ENCODE measurements around the gene MUC3A.
"Not testable (repeated sequence)": the region's sequence is repeated elsewhere in the genome, so short reads cannot be mapped to it uniquely, and the experiment has no call there.

MUC3A gene, protein sequence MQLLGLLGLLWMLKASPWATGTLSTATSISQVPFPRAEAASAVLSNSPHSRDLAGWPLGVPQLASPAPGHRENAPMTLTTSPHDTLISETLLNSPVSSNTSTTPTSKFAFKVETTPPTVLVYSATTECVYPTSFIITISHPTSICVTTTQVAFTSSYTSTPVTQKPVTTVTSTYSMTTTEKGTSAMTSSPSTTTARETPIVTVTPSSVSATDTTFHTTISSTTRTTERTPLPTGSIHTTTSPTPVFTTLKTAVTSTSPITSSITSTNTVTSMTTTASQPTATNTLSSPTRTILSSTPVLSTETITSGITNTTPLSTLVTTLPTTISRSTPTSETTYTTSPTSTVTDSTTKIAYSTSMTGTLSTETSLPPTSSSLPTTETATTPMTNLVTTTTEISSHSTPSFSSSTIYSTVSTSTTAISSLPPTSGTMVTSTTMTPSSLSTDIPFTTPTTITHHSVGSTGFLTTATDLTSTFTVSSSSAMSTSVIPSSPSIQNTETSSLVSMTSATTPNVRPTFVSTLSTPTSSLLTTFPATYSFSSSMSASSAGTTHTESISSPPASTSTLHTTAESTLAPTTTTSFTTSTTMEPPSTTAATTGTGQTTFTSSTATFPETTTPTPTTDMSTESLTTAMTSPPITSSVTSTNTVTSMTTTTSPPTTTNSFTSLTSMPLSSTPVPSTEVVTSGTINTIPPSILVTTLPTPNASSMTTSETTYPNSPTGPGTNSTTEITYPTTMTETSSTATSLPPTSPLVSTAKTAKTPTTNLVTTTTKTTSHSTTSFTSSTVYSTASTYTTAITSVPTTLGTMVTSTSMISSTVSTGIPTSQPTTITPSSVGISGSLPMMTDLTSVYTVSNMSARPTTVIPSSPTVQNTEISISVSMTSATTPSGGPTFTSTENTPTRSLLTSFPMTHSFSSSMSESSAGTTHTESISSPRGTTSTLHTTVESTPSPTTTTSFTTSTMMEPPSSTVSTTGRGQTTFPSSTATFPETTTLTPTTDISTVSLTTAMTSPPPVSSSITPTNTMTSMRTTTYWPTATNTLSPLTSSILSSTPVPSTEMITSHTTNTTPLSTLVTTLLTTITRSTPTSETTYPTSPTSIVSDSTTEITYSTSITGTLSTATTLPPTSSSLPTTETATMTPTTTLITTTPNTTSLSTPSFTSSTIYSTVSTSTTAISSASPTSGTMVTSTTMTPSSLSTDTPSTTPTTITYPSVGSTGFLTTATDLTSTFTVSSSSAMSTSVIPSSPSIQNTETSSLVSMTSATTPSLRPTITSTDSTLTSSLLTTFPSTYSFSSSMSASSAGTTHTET (N-terminal part only)

DNA sequence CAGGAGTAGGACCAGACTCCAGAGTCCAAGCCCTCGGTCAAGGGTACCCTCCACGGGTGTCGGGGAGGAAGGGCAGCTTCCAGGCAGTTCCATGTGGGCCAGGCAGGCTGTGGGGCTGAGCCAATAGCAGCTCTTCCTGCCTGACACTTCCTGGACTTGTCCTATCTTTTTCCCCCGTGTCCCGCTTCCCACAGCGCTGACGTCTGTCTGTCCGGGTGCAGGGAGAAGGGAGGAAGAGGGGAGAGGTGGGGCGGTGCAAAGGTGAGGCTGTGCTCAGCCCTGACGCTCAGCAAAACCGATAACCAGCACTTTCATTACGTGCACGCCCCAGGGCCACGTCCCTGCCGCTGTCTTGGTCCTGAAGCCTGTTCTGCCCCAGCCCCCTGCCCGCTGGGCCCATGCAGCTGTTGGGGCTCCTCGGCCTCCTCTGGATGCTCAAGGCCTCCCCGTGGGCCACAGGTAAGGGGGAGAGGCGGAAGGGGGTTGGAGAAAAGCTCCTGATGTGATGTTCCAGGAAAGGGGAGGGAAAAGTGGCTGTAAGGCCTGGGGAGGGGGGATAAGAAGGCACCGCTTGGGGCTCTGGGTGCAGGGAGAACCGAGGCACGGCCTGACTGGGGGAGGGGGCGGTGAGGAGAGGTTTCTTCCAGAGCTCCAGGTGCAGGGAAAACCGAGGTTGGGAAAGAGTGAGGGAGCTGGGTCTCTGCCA lies at the start of gene MUC3A:
TSS of gene MUC3A (plus strand) at position 308 of the 706 bp plus-strand sequence. CDS start at position 399, 91 bp downstream.
- DNase-seq, result no peak

DNA sequence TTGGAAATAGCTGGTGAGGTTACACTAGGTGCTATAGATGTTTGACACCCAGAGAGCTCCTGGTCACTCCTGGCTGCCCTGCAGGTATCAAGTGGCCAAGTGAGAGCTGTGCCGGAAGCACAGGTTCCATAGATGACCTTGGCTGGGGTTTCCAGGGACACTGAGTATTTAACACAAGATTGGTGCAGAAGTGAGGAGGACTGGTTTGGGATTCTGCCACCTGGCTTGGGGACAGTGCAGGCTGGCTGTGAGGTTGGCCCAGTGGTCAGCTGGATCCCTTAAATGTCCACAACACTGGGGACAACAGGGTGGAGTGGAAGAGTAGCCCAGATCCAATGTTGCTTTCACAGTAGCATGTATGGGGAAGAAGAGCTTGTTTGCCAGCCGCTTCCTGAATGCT lies 48.4 kb upstream of the MUC3A start:
- DNase-seq, result no peak

DNA sequence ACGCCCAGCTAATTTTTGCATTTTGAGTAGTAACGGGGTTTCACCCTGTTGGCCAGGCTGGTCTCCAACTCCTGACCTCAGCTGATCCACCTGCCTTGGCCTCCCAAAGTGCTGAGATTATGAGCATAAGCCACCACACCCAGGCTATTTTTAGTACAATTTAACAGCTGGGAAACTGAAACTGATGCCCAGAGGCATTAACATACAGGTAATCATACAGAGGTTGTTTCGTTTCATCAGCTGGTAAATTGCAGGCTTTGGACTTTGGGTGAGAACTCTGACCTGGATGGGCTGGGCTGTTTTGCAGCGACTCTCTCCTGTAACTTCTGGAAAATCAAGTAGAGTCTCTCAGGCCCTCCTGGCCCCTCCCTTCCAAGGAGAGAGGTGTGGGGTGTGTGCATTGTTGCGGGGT lies 47.4 kb upstream of the MUC3A start:
- no peak for DNase-seq

DNA sequence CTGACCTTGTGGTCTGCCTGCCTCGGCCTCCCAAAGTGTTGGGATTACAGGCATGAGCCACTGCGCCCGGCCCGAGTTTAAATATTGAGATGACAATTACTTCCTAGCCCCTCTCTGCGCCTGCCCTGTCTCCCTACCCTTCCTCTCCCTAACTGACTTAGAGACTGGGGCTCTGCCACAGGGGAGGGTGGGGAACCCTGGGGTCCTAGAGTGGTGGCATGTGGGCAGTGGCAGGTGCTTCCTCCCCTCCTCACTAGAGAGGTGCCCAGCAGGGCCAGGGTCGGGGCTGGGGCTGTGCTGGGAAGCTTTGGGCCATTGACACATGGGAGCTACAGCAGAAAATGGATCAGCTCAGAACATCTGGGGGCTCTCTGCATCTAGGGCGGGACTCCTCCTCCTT lies 46.7 kb upstream of the MUC3A start:
- DNase-seq, result no peak

DNA sequence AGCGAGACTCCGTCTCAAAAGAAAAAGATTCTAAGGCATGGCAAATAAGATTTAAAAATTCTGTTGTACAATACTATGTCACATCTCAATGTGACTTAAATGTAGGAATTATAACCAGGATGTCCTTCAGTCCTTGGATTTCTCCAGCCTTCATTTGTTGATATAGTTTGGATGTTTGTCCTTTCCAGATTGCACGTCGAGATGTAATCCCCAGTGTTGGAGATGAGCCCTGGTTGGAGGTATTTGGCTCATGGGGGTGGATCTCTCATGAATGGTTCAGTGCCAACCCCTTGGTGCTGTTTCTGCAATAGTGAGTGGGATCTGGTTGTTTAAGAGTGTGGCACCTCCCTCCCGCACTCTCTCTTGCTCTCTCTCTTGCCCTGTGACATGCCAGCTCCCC lies 40.8 kb upstream of the MUC3A start:
- DNase-seq, result no peak

DNA sequence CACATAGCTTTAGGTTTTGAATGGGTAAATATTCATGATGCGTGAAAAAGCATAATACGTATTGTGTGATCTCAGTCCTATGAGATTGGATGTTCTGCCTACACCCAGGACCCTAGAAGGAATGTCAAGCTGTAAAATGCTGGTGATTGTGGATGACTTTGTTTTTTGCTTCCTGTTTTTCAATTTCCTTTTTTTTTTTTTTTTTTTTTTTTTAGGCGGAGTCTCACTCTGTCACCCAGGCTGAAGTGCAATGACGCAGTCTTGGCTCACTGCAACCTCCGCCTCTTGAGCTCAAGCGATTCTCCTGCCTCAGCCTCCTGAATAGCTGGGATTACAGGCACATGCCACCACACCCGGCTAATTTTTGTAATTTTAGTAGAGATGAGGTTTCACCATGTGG lies 38.9 kb upstream of the MUC3A start:
- DNase-seq, result not testable (repeated sequence)

DNA sequence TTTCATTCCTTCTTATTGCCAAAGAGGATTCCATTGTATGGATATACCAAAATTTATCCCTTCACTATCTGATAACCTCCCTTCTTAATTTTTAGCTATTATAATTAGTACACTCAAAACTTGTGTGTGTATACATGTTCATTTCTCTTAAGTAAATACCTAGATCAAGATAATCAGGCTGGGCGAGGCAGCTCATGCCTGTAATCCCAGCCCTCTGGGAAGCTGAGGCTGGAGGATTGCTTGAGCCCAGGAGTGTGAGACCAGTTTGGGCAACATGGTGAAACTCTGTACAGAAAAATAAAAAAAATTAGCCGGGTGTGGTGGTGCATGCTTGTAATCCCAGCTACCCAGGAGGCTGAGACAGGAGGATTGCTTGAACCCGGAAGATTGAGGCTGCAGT lies 37.9 kb upstream of the MUC3A start:
- DNase-seq, result no peak

DNA sequence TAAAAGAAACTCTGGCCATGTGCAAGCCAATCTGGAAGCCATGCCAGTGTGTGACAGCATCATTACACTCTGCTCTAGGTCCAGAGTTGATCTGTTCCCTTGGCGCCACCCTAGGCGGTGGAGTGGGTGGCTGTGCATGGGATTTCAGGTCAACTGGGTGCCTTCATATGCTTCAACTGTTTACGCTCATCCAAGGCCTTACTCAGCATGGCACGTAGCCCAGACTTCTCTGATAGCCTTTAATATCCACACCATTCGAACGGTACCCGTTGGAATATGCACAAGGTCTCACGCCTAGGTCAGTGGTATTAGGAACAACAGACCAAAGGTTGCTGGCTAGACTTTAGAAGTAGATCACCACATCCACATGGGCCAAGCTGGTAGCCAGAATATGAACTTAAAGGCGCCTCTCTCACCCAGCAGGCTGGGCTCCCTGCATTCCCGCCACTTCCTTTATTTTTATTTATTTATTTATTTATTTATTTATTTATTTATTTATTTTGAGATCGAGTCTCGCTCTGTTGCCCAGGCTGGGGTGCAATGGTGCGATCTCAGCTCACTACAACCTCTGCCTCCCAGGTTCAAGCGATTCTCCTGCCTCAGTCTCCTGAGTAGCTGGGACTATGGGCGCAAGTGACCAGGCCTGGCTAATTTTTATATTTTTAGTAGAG lies 35.0 kb upstream of the MUC3A start:
- no peak for DNase-seq

DNA sequence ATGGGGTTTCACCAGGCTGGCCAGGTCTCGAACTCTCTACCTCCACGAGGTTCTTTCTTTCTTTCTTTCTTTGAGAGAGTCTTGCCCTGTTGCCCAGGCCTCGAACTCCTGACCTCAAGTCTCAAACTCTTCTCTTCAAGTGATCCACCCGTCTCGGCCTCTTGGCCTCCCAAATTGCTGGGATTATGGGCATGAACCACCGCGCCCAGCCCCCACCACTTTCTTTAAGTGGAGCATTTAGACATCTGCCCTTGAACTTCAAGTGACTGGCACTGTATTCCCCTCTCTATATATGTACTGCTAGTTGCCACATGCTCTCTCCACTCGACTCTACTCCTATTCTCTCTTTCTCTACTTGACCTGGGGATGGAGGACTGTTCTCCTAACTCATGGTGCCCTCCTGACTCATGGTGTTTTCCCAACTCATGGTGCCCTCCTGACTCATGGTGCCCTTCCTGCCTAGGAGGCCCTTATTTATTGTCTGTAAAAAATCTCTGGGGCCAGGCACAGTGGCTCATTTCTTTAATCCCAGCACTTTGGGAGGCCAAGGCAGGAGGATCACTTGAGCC lies 34.4 kb upstream of the MUC3A start:
- no peak for DNase-seq

DNA sequence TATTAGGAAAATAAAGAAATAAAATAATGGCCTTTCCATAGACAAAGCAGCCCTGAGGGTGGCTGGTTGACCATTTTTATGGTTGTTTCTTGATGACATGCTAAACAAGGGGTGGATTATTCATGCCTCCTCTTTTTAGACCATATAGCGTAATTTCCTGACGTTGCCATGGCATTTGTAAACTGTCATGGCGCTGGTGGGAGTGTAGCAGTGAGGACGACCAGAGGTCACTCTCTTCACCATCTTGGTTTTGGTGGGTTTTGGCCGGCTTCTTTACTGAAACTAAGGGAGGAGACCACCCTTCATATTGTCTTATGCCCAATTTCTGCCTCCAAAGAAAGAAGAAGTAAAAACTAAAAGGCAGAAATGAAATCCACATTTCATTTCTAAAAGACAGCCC lies 30.0 kb upstream of the MUC3A start:
- not testable (repeated sequence) for DNase-seq

DNA sequence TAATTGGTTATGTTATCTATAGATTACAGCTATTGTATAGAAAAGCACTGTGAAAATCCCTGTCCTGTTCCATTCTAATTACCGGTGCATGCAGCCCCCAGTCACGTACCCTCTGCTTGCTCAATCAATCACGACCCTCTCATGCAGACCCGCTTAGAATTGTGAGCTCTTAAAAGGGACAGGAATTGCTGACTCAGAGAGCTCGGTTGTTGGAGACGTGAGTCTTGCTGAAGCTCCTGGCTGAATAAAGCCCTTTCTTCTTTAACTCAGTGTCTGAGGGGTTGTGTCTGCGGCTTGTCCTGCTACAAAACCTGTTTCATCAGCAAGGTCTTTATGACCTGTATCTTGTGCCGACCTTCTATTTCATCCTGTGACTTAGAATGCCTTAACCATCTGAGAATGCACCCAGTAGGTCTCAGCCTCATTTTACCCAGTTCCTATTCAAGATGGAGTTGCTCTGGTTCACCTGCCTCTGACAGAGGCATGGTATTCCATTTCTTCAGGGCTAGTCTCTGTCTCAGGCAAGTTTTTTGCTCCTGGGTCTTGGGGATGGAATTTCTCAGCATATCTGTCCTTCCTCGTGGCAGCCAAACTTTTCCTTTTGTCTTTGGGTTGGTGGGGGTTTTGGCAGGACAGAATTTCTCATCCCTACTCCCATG lies 29.4 kb upstream of the MUC3A start:
- not testable (repeated sequence) for DNase-seq

DNA sequence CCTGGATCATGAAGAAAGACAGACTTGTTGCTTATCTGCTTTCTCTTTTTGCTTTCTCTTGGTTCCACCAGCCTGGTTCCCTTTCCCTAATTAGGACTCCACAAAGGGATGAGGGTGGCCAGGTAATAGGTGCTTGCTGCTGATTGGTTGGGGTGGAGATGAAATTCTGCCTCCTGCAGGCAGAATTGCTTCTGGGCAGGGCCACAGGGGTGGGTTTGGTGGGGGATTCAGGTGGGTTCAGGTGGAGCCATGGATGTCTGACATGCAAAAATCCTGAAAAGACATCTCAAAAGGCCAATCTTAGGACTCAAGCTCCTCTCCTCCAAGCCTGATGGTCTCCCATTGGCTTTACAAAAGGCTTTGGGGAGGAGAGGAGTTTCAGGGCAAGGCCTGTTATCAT lies 28.3 kb upstream of the MUC3A start:
- no peak for DNase-seq

DNA sequence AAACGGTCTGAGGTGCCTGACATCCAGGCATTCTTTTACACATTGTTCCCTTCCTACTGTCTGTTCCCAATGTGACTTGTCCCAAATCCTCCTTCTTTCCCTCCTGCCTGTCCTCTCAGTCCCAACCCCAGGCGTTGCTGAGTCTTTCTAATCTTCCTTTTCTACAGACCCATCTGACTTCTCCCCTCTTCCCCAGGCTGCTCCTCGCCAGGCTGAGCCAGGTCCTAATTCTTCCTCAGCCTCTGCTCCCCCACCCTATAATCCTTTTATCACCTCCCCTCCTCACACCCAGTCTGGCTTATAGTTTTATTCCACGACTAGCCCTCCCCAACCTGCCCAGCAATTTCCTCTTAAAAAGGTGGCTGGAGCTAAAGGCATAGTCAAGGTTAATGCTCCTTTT lies 25.7 kb upstream of the MUC3A start:
- DNase-seq, result not testable (repeated sequence)

DNA sequence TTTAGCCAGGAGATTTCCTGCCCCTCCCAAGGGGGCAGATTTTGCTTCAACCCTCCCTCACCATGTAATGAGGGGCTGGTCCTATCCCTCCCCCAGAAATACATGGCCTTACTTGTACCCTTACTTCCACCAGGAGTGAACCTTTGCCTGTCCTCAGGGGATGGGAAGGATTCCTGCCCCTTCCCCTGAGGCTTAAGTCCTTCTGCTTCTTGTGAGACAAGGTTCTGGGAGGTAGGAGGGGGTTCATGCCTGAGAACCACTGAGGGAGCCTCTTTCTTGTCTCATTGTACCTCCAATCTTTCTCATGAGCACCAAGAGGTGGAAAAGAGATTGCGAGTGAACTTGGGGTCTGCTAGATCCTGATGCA lies 19.5 kb upstream of the MUC3A start:
- no peak for DNase-seq

DNA sequence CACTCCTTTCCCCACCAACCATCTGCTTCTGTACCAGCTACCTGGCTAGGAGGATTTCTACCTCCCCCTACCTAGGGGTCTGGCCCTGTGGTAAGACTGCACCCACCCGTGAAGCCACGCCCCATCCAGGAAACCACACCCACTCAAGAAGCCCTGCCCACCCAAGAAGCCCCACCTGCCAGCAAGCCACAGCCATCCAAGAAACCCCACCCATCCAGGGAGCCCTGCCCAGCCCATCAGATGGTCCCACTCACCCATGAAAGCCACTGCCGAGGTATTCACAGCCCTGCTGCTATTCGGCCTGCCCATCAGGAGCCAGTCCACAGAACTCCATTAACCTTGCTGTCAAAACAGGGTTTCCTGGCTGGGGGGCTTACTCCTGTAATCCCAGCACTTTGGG lies 15.6 kb upstream of the MUC3A start:
- DNase-seq, result no peak

DNA sequence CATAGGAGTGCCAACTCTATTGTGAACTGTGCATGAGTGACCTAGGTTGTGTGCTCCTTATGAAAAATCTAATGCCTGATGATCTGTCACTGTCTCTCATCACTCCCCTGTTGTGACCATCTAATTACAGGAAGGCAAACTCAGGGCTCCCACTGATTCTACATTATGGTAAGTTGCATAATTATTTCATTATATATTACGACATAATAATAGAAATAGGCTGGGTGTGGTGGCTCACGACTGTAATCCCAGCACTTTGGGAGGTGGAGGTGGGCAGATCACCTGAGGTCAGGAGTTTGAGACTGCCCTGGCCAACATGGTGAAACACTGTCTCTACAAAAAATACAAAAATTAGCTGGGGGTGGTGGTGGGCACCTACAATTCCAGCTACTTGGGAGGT lies 14.0 kb upstream of the MUC3A start:
- not testable (repeated sequence) for DNase-seq

DNA sequence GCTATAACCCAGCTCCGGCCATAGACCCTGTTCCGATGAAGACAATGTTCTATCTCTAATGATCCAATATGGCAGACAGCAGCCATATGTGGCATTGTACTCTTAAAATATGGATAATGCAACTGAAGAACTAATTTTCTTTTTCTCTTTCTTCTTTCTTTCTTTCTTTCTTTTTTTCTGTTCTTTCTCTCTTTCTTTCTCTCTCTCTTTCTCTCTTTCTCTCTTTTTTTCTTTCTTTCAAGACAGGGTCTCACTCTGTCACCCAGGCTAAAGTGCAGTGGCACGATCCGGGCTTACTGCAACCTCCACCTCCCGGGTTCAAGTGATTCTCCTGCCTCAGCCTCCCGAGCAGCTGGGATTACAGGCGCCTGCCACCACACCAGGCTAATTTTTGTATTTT lies 13.2 kb upstream of the MUC3A start:
- DNase-seq, result not testable (repeated sequence)

DNA sequence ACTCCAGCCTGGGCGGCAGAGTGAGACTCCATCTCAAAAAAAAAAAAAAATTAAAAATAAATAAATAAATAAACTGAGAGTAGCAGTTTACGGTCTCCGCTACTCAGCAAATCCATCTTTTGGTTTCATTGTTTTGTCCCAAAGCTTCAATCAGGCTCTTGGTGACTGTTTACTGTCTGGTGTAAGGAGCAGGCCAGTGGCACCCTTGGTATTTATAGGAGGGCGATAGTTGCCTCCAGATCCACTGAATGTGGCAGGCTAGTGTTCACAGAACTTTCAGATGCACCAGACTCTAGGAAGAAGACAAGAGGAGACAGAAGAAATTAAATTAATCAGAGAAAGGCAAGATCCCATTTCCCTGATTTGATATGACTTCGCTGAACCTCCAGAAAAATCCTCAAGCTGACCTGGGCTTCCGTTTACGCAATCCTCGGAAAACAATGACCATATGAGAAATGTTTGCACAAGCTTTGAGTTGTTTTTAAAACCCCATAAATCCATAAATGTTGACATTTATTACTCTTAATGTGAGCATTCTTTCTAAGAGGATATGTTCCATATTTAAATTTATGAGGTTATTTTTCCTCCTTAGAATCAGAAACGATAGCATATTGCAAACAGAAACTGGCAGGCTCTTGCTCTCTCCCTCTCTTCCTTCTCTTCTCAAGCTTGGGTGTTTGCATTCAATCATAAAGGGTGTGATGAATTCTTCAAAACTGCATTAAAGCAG lies 7.1 kb upstream of the MUC3A start:
- no peak for DNase-seq

DNA sequence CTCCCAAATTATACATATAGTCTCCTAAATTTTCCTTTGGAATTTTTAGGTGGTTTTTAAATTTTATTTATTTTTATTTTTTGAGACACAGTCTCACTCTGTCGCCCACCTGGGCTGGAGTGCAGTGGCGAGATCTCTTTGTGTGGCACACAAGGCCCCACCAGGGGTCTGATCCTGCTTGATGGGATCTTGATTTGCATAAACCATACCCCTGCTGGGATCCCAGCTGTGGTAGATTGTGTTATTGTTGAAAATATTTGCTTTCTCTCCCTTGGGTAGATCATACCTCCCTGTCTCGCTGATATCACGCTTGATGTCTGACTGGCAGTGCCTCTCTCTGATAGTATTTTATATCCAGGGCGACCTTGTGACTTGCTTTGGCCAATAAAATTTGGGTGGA lies 5.6 kb upstream of the MUC3A start:
- no peak for DNase-seq

DNA sequence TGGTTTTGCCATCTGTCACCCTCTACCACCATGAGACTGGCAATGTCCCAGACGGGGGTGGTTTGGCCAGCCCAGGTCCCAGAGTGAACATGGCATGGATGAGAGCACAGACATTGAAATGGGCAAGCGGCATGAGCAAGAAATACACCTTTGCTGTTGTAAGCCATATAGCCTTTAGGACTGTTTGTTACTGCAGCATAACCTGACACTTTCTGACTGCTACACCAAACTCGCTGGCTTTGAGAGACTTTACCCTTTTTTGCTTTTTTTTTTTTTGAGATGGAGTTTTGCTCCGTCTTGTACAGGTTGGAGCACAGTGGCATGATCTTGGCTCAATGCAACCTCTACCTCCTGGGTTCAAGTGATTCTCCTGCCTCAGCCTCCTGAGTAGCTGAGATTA lies 5.2 kb upstream of the MUC3A start:
- DNase-seq, result no peak

Data from CD4-positive, alpha-beta T cell treated with Interleukin-17A for 1 hour (primary cell).